Measurements from ENCODE around the gene ZNF556. TPM values are rescaled to one million over a fixed set of nuclear protein-coding genes. Genes with fewer than 3 reads are reported as not detected.

ZNF556 gene
- total and polyA plus RNA-seq, 2 experiments from 2014 or later, result not detected

GRCh38 chr19:2827840-2828489, 39.2 kb upstream of the ZNF556 start:
- no peak for ATAC-seq
- no peak overlapping the region for H3K27ac Mint-ChIP-seq
- H3K4me3 Mint-ChIP-seq, result no peak overlapping the region
- no peaks in the 10 kb centered on the region for H4K20me1 ChIP-seq (replicated peaks; ENCODE audit: insufficient read depth)
- H3K9me3 Mint-ChIP-seq, result peaks cover 76% of the 10 kb centered on the region
- no peaks in the 10 kb centered on the region for H3K4me1 ChIP-seq (ENCODE audit: insufficient read depth)
- peaks cover 87% of the 10 kb centered on the region for H3K36me3 Mint-ChIP-seq (ENCODE audit: low read depth)
- no peaks in the 10 kb centered on the region for H3K27me3 ChIP-seq (ENCODE audit: insufficient read depth)
- peaks cover 9% of the 10 kb centered on the region for H3K36me3 ChIP-seq (ENCODE audit: insufficient read depth)
- no peaks in the 10 kb centered on the region; the same call in 2 of the 3 replicates for H3K4me1 Mint-ChIP-seq
- H3K4me2 ChIP-seq, result no peak overlapping the region
- TF ChIP-seq EZH2phosphoT487 (IDR thresholded peaks at IDR 0.05; ENCODE audit: unreplicated experiment) (no peak), JUNB (IDR thresholded peaks at IDR 0.05; ENCODE audit: unreplicated experiment) (no peak), ZNF462 (CRISPR knock-in tag; IDR thresholded peaks at IDR 0.05) (no peak), ETS1 (IDR thresholded peaks at IDR 0.05) (no peak), CREB1 (CRISPR knock-in tag; IDR thresholded peaks at IDR 0.05; ENCODE audit: low read depth) (no peak), ZNF114 (CRISPR knock-in tag; IDR thresholded peaks at IDR 0.05) (no peak), NANOG (IDR thresholded peaks at IDR 0.05; ENCODE audit: borderline replicate concordance) (no peak), POLR2AphosphoS5 (IDR thresholded peaks at IDR 0.05; ENCODE audit: low read depth) (no peak), REST (IDR thresholded peaks at IDR 0.05; ENCODE audit: unreplicated experiment) (no peak), ZNF331 (CRISPR knock-in tag; IDR thresholded peaks at IDR 0.05; ENCODE audit: low read depth) (no peak), STAT1 (IDR thresholded peaks at IDR 0.05; ENCODE audit: unreplicated experiment) (no peak), CTCF (conservative IDR thresholded peaks at IDR 0.05; ENCODE audit: low read depth in 2 of 2) (no peak)
- no peaks in the 10 kb centered on the region for H3F3A ChIP-seq (replicated peaks; ENCODE audit: low read depth)
- H3K27ac ChIP-seq (ENCODE audit: low read depth), result no peak overlapping the region
- DNase-seq (ENCODE audit: low spot score), result no peak
- H3K27me3 Mint-ChIP-seq (ENCODE audit: insufficient read depth, low read depth, poor library complexity), result peaks cover 3% of the 10 kb centered on the region
- no peaks in the 10 kb centered on the region for H3K9me2 ChIP-seq (ENCODE audit: insufficient read depth)
- H3K79me2 ChIP-seq (replicated peaks; ENCODE audit: insufficient read depth), result no peaks in the 10 kb centered on the region
- no peak overlapping the region for H2AFZ ChIP-seq
- no peak overlapping the region for H3K4me3 ChIP-seq

All from GM23338 (cell line).